ENCODE results near the gene SOHLH2. TPM values are rescaled to one million over a fixed set of nuclear protein-coding genes. Genes with fewer than 3 reads are reported as not detected.

SOHLH2 gene
- total RNA-seq, 1 experiment from 2014 or later, result 0.17 TPM

DNA sequence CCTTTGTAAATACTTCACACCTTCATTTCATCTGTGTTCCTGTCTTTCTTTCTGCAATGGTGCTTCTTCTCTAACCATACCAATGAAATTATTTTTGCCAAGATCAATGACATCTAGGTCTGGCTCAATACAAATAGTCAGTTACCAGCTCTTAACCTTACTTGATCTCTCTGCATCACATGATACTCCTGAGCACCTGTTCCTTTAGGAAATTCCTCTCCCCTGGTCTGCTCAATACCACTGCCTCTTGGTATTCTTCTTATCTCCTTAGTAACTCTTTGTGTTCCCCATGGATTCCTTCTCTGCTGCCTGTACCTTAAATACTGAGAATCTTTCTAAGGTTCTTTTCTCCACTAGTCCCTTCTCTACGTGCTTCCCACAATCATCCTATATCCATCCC, 25.9 kb downstream of the SOHLH2 start:
- DNase-seq (ENCODE audit: low read depth), result no peak

DNA sequence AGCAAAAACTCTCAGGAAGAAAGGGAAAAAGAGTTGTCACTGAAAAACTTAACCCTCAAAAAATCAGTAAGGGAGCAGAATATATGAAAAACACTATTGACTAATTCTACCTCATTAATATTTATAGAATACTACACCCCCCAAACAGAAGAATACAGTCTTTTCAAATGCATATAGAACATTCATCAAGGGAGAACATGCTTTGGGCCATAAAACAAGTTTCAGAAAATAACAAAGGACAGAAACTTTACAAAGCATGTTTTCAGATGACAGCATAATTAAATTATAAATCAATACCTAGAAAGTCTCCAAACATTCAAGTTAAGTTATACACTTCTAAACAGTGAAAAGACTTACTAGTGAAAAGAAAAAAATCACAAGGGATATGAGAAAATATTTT, 30.5 kb downstream of the SOHLH2 start:
- DNase-seq (ENCODE audit: low read depth), result no peak

DNA sequence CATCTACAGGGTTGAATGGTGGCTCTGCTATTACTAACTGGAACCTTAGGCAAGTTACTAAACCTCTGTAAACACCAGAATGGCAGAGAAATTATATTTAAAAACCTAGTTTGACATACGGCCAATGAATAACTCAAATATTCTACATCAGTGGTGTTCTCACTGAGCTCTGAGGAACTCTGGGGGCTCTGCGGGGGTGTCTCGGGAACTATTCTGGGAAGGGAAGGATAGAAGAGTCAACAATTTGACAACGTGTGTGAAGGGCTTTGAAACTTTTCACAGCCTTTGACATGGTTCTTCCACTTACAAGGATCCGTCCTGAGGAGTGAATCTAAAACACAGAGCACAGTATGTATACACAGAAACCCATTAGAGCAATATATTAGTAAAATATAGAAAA, 38.7 kb downstream of the SOHLH2 start:
- no peak for DNase-seq (ENCODE audit: low read depth)

- no peak for DNase-seq (ENCODE audit: low read depth)
These were observed 39.4 kb downstream of the SOHLH2 start for GRCh38 chr13:36174923-36175322.

GRCh38 chr13:36173571-36174322, 40.6 kb downstream of the SOHLH2 start:
- no peak for DNase-seq (ENCODE audit: low read depth)

GRCh38 chr13:36166046-36166445, 48.3 kb downstream of the SOHLH2 start:
- no peak for DNase-seq (ENCODE audit: low read depth)

GRCh38 chr13:36163809-36164308, 50.5 kb downstream of the SOHLH2 start:
- DNase-seq (ENCODE audit: low read depth), result peak; percentile 93

- peak; percentile 14 for DNase-seq (ENCODE audit: low read depth)
These were observed 51.1 kb downstream of the SOHLH2 start for GRCh38 chr13:36163286-36163685.

GRCh38 chr13:36160297-36160696, 54.1 kb downstream of the SOHLH2 start:
- DNase-seq (ENCODE audit: low read depth), result peak; percentile 2

- peak; percentile 28 for DNase-seq (ENCODE audit: low read depth)
These were observed 55.7 kb downstream of the SOHLH2 start for GRCh38 chr13:36158611-36159010.

DNA sequence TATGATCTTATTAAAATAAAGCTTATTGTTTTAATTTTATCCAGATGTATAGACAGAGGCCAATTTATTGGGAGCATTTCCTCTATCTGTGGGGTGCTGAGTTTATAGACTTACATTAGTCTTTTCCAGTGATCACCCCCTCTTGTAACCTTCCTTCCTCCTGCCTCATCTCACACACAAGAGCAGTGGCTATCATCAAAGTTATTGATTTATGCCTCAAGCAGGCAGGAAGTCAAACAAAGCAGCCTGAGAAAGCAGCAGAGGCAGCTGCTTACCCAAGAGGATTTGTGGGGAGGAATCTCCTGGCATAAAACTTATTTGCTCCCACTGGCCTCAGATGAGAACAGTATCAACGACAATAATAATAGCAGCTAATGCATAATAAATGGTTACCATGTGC, 56.9 kb downstream of the SOHLH2 start:
- DNase-seq (ENCODE audit: low read depth), result no peak

- no peak for DNase-seq (ENCODE audit: low read depth)
These were observed 59.6 kb downstream of the SOHLH2 start for GRCh38 chr13:36154567-36155291.

- no peak for DNase-seq (ENCODE audit: low read depth)
These were observed 62.8 kb downstream of the SOHLH2 start for GRCh38 chr13:36151591-36151990.

DNA sequence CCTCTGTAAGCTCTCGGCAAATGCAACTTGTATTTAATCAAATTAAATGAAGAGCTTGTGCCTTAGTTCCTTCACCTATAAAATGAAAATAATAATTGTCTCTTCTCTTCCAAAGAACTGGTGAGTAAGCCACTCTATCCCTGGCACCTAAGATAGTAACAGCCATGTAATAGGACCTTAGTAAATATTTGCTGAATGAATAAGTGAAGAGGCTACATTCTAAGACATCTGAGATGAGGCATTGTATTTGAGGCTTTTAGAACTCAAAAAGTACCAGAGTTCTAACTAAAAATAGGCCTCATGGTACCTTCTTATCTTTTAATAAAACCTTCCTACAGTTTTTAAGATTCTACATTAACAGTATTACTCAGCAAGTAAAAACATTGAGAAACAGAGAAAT, 65.9 kb downstream of the SOHLH2 start:
- DNase-seq (ENCODE audit: low read depth), result no peak

DNA sequence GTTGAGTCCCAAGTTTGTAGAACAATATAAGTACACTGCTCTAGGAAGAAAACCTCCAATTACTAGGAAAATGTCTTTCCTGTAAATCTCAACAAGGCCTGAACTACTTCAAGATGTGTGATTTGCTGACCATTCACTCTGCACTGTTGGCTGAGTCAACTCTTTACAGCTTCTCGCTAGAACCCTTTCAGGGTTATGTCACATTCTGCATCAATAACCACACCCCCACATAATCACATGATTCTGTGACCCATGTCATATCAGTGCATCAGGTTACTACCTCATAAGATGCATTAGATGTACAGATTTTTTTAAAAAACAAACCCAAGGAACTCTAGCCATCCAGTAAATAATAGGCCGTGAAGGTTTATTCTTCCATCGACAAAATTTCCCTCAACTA, 67.0 kb downstream of the SOHLH2 start:
- DNase-seq (ENCODE audit: low read depth), result no peak

GRCh38 chr13:36146511-36147269, 67.7 kb downstream of the SOHLH2 start:
- no peak for DNase-seq (ENCODE audit: low read depth)

DNA sequence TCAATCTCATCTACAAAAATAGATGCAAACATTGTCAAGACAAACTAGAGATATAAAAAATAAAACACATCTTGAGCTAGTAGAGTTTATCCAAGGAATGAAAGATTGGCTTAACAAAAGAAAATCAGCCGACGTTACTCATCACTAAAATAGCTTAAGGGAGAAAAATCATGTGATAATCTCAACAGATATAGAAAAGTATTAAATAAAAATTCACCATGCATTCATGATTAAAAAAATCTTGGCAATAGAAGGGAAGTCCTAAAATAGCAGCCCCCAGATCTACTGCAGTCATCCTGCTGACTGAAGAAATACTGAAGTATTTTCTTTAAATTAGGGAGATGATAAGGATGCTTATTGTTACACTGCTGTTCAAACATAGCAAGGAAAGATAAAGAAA, 70.6 kb downstream of the SOHLH2 start:
- DNase-seq (ENCODE audit: low read depth), result no peak

DNA sequence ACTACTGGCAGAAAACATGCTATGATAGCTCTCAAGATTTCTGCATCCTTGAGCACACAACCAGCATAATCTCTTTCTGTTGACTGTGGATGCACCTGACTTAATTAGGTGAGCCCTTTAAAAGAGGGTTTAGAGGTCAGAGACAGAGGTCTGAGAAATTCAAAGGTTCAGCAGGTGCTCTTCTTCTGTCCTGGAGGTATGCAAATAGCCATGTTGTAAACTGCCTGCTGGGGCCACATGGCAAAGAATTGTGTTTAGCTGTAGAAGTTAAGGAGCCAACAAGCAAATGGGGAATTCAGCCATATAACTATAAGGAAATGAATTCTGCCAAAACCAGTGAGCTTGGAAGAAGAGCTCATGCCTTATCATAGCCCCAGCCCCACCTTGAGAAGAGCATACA, 71.6 kb downstream of the SOHLH2 start:
- DNase-seq (ENCODE audit: low read depth), result no peak

DNA sequence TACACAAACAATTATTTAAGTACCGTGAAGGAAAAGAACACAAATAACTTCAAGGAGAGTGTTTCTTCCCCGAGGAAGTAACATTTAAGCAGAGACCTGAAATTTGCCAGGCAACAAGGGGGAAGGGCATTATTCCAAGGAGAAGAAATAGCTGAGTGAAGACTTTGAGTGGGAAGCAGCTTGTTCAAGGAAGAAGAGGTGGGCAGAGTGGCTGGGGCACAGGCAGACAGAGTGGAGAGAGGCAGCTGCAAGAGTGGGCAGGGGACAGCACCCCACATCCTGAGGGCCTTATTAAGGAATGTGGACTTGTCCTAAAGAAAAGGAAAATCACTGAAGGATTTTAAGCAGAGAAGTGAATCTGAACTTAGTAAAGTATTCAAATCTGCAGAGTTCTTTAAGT, 78.5 kb downstream of the SOHLH2 start:
- DNase-seq (ENCODE audit: low read depth), result no peak

DNA sequence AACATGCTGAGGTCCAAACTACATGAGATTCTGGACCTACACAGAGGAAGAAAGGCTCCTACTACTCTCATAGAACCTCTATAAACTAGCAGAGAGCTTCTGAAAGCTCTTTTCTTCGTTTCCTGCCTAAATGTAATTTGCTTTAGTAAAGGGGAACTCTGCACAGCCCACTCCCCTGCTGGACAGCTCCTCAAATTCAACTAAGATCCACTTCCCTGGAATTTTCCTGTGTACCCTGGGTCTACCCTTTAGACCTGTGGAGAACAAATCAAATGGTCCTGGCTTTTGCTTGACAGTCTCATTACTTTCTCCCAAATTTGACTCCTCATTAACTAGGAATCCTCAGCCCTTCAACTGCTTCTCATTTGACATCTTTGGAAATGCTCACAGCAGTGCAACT, 79.7 kb downstream of the SOHLH2 start:
- no peak for DNase-seq (ENCODE audit: low read depth)

DNA sequence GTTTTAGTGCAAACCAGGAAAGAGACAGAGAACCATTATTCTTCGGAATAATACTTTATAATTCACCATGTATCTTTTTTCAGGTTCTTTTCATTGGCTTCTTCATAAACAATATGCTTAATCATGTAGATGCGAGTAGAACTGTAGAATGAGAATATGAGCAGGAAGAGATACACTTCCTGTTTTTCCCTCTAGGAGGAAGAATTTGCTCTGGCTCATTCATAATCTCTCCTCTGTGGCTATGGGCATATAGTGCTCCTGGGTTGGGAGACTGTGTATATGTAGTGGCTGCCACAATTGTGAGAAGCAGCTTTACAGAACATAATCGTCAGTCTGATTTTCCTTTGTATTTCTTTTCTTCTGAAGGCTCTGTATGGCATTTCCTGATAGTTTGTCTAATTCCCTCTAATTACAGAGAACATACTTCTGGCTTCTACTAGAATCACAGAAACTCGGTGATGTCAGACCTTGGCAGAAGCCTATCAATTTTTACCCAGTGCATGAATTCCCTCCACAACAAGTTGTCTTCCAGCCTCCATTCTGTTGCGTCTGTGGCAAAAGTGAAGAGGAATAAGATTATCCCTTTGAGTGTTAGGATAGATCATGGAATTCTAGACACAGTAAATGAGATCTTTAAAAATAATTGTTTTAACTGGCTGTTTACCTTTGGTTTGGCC, 80.3 kb downstream of the SOHLH2 start:
- no peak for DNase-seq (ENCODE audit: low read depth)

GRCh38 chr13:36132376-36132775, 82.0 kb downstream of the SOHLH2 start:
- DNase-seq (ENCODE audit: low read depth), result no peak
